SK-N-SH treated with all-trans-retinoic acid at 6 μM for 48 hours (cell line): ENCODE measurements around the gene GGA2.

ENCODE experiments used
- ATAC-seq: fragments of 200-7000 bp; cut with Tn5 transposase; 3 replicates; pipeline ENCODE4 v1.9.1; 2020; ENCODE audit warnings: mild to moderate bottlenecking, moderate library complexity
- ARNTL ChIP-seq: fragments of 450-650 bp; formaldehyde crosslinking; IDR thresholded peaks from 2 replicates; pipeline ENCODE4 v1.5.0; 2020; ENCODE audit warnings: low read depth, mild to moderate bottlenecking, moderate library complexity, borderline replicate concordance
- CREB5 ChIP-seq: fragments of 250-450 bp; sonication (Bioruptor Pico); IDR thresholded peaks from 2 replicates; pipeline ENCODE4 v1.5.1; 2020; ENCODE audit warnings: low read depth, mild to moderate bottlenecking, moderate library complexity
- CSDC2 ChIP-seq: fragments of 250-450 bp; sonication (Bioruptor Pico); IDR thresholded peaks from 2 replicates; pipeline ENCODE4 v1.5.0; 2020; ENCODE audit warnings: mild to moderate bottlenecking, moderate library complexity
- CSRNP3 ChIP-seq: fragments of 250-450 bp; sonication (Bioruptor Pico); IDR thresholded peaks from 2 replicates; pipeline ENCODE4 v1.5.1; 2021; ENCODE audit warnings: mild to moderate bottlenecking, moderate library complexity
- ESRRG ChIP-seq: fragments of 250-450 bp; sonication (Bioruptor Pico); IDR thresholded peaks from 2 replicates; pipeline ENCODE4 v1.6.1; 2021; ENCODE audit warnings: mild to moderate bottlenecking
- GLIS3 ChIP-seq: fragments of 250-450 bp; sonication (Bioruptor Pico); IDR thresholded peaks from 2 replicates; pipeline ENCODE4 v1.5.0; 2020; ENCODE audit warnings: mild to moderate bottlenecking, moderate library complexity
- ISL1 ChIP-seq: fragments of 250-450 bp; sonication (Bioruptor Pico); IDR thresholded peaks from 2 replicates; pipeline ENCODE4 v2.1.2; 2022; ENCODE audit warnings: mild to moderate bottlenecking, moderate library complexity
- OSR1 ChIP-seq: fragments of 250-450 bp; sonication (Bioruptor Pico); IDR thresholded peaks from 2 replicates; pipeline ENCODE4 v1.8.0; 2022; ENCODE audit warnings: moderate library complexity, mild to moderate bottlenecking, inconsistent platforms
- PATZ1 ChIP-seq: fragments of 250-450 bp; sonication (Bioruptor Pico); IDR thresholded peaks from 2 replicates; pipeline ENCODE4 v1.8.0; 2020; ENCODE audit warnings: mild to moderate bottlenecking, moderate library complexity, borderline replicate concordance
- POU6F1 ChIP-seq: fragments of 250-450 bp; sonication (Bioruptor Pico); IDR thresholded peaks from 2 replicates; pipeline ENCODE4 v1.8.0; 2021; ENCODE audit warnings: low read depth, mild to moderate bottlenecking, moderate library complexity, borderline replicate concordance
- PPARA ChIP-seq: fragments of 250-450 bp; sonication (Bioruptor Pico); IDR thresholded peaks from 2 replicates; pipeline ENCODE4 v1.5.0; 2020; ENCODE audit warnings: mild to moderate bottlenecking, borderline replicate concordance
- SNAI2 ChIP-seq: fragments of 250-450 bp; sonication (Bioruptor Pico); IDR thresholded peaks from 2 replicates; pipeline ENCODE4 v1.5.0; 2020; ENCODE audit warnings: mild to moderate bottlenecking, moderate library complexity
- TCF4 ChIP-seq: fragments of 250-450 bp; sonication (Bioruptor Pico); IDR thresholded peaks from 2 replicates; pipeline ENCODE4 v1.8.0; 2021; ENCODE audit warnings: mild to moderate bottlenecking, moderate library complexity, borderline replicate concordance
- TSHZ2 ChIP-seq: fragments of 250-450 bp; sonication (Bioruptor Pico); IDR thresholded peaks from 2 replicates; pipeline ENCODE4 v1.5.0; 2020; ENCODE audit warnings: mild to moderate bottlenecking, moderate library complexity
- ZC3H10 ChIP-seq: fragments of 250-450 bp; sonication (Bioruptor Pico); IDR thresholded peaks from 2 replicates; pipeline ENCODE4 v1.5.1; 2021; ENCODE audit warnings: mild to moderate bottlenecking, moderate library complexity
- ZFP3 ChIP-seq: fragments of 250-450 bp; sonication (Bioruptor Pico); IDR thresholded peaks from 2 replicates; pipeline ENCODE4 v1.5.0; 2020; ENCODE audit warnings: mild to moderate bottlenecking, moderate library complexity
- ZFP30 ChIP-seq: fragments of 450-650 bp; formaldehyde crosslinking; IDR thresholded peaks from 2 replicates; pipeline ENCODE4 v1.5.0; 2022; ENCODE audit warnings: mild to moderate bottlenecking, moderate library complexity
- ZNF565 ChIP-seq: fragments of 450-650 bp; formaldehyde crosslinking; conservative IDR thresholded peaks from 2 replicates; pipeline ENCODE4 v1.5.0; 2020; ENCODE audit warnings: low read depth, mild to moderate bottlenecking, moderate library complexity
- ZNF70 ChIP-seq: fragments of 450-650 bp; formaldehyde crosslinking; IDR thresholded peaks from 2 replicates; pipeline ENCODE4 v1.5.0; 2020; ENCODE audit warnings: mild to moderate bottlenecking, moderate library complexity
- ZNF8 ChIP-seq: fragments of 450-650 bp; formaldehyde crosslinking; IDR thresholded peaks from 2 replicates; pipeline ENCODE4 v1.5.0; 2020; ENCODE audit warnings: mild to moderate bottlenecking, moderate library complexity

The GGA2 gene

GRCh38 chr16:23510164-23510914, at the start of gene GGA2:
GGA2 (minus strand) TSS chr16:23510494; CDS start chr16:23510411, 83 bp downstream.
- ATAC-seq = peak; percentile 88

GRCh38 chr16:23557779-23558702, 47.7 kb upstream of the GGA2 start:
- TF ChIP-seq POU6F1 (CRISPR knock-in tag) (no peak), ZNF70 (CRISPR knock-in tag) (no peak), ZFP30 (CRISPR knock-in tag) (no peak), GLIS3 (no peak), ESRRG (CRISPR knock-in tag) (no peak), ZNF8 (CRISPR knock-in tag) (no peak), ISL1 (CRISPR knock-in tag) (no peak)
- peak; percentile 38 for ATAC-seq

More at GRCh38 chr16:23510164-23510914, at the start of gene GGA2:
- TF ChIP-seq SNAI2 (CRISPR knock-in tag) (no peak), ZNF565 (no peak), ARNTL (peak; percentile 87; the same call in 1 of the 2 replicates), ZC3H10 (CRISPR knock-in tag) (no peak), CREB5 (CRISPR knock-in tag) (no peak), CSDC2 (CRISPR knock-in tag) (no peak), PPARA (CRISPR knock-in tag) (no peak), ZFP30 (CRISPR knock-in tag) (no peak), ZFP3 (peak; percentile 60; the same call in 1 of the 2 replicates), CSRNP3 (no peak), PATZ1 (peak; percentile 74; the same call in 1 of the 2 replicates), TCF4 (CRISPR knock-in tag) (no peak), OSR1 (CRISPR knock-in tag) (no peak), ZNF8 (CRISPR knock-in tag) (no peak)

GRCh38 chr16:23556881-23557778, 46.8 kb upstream of the GGA2 start, which contains the start of the genes EARS2 and UBFD1:
EARS2 (minus strand) TSS chr16:23557350; CDS start chr16:23557343, 7 bp downstream.
UBFD1 (plus strand) TSS chr16:23557727; CDS start chr16:23557743, 16 bp downstream.
- TF ChIP-seq PPARA (CRISPR knock-in tag) (no peak; the same call in 1 of the 2 replicates), ZNF70 (CRISPR knock-in tag) (peak; percentile 88), ZNF8 (CRISPR knock-in tag) (peak; percentile 38; the same call in 1 of the 2 replicates), PATZ1 (no peak), CSRNP3 (no peak), ZFP3 (no peak), TSHZ2 (CRISPR knock-in tag) (0 out of 2 replicates have a peak, but pooled peaks have one; percentile 25), ISL1 (CRISPR knock-in tag) (0 out of 2 replicates have a peak, but pooled peaks have one; percentile 13), TCF4 (CRISPR knock-in tag) (0 out of 2 replicates have a peak, but pooled peaks have one; percentile 7), SNAI2 (CRISPR knock-in tag) (peak; percentile 17; the same call in 1 of the 2 replicates)
- ATAC-seq = peak; percentile 98
